Activated naive CD8-positive, alpha-beta T cell (primary cell): ENCODE data around the gene LAMA4.

Experiments
- H3K27ac Mint-ChIP-seq: one replicate; pipeline ENCODE4 v1.8.0; 2021; ENCODE audit warnings: mixed read lengths
- H3K27me3 Mint-ChIP-seq: one replicate; pipeline ENCODE4 v1.8.0; 2021; ENCODE audit warnings: mixed read lengths
- H3K36me3 Mint-ChIP-seq: one replicate; pipeline ENCODE4 v1.8.0; 2021; ENCODE audit warnings: mixed read lengths
- H3K4me1 Mint-ChIP-seq: one replicate; pipeline ENCODE4 v1.8.0; 2021; ENCODE audit warnings: low read depth, mixed read lengths
- H3K4me3 Mint-ChIP-seq: one replicate; pipeline ENCODE4 v1.8.0; 2021; ENCODE audit warnings: mild to moderate bottlenecking, mixed read lengths
- H3K9me3 Mint-ChIP-seq: one replicate; pipeline ENCODE4 v1.8.0; 2021; ENCODE audit warnings: low read depth, mixed read lengths

Gene LAMA4

GRCh38 chr6:112199001-112199403 lies 55.4 kb downstream of the LAMA4 start:
- Mint-ChIP-seq H3K27me3 (peaks cover 16% of the 10 kb centered on the region), H3K4me3 (no peak overlapping the region), H3K36me3 (no peaks in the 10 kb centered on the region), H3K4me1 (no peaks in the 10 kb centered on the region), H3K9me3 (peaks cover 4% of the 10 kb centered on the region), H3K27ac (no peak overlapping the region)

GRCh38 chr6:112198582-112198981 lies 55.8 kb downstream of the LAMA4 start:
- H3K27ac Mint-ChIP-seq = no peak overlapping the region
- peaks cover 4% of the 10 kb centered on the region for H3K9me3 Mint-ChIP-seq
- H3K36me3 Mint-ChIP-seq = no peaks in the 10 kb centered on the region
- H3K4me3 Mint-ChIP-seq = no peak overlapping the region
- no peaks in the 10 kb centered on the region for H3K4me1 Mint-ChIP-seq
- H3K27me3 Mint-ChIP-seq = peaks cover 12% of the 10 kb centered on the region

- H3K27ac Mint-ChIP-seq = no peak overlapping the region
- no peaks in the 10 kb centered on the region for H3K4me1 Mint-ChIP-seq
- peaks cover 4% of the 10 kb centered on the region for H3K9me3 Mint-ChIP-seq
- no peaks in the 10 kb centered on the region for H3K36me3 Mint-ChIP-seq
- peaks cover 14% of the 10 kb centered on the region for H3K27me3 Mint-ChIP-seq
- no peak overlapping the region for H3K4me3 Mint-ChIP-seq
These were observed 56.7 kb downstream of the LAMA4 start for GRCh38 chr6:112197636-112198035.

GRCh38 chr6:112196306-112196705 lies 58.1 kb downstream of the LAMA4 start:
- Mint-ChIP-seq H3K36me3 (no peaks in the 10 kb centered on the region), H3K4me1 (no peaks in the 10 kb centered on the region), H3K27me3 (peaks cover 14% of the 10 kb centered on the region), H3K4me3 (no peak overlapping the region), H3K27ac (no peak overlapping the region), H3K9me3 (peaks cover 4% of the 10 kb centered on the region)

GRCh38 chr6:112195166-112195565 lies 59.2 kb downstream of the LAMA4 start:
- Mint-ChIP-seq H3K4me1 (no peaks in the 10 kb centered on the region), H3K36me3 (no peaks in the 10 kb centered on the region), H3K27ac (no peak overlapping the region), H3K9me3 (peaks cover 4% of the 10 kb centered on the region), H3K27me3 (peaks cover 16% of the 10 kb centered on the region), H3K4me3 (no peak overlapping the region)

GRCh38 chr6:112194511-112194910 lies 59.9 kb downstream of the LAMA4 start:
- H3K4me1 Mint-ChIP-seq = no peaks in the 10 kb centered on the region
- H3K27me3 Mint-ChIP-seq = peaks cover 12% of the 10 kb centered on the region
- no peaks in the 10 kb centered on the region for H3K9me3 Mint-ChIP-seq
- H3K36me3 Mint-ChIP-seq = no peaks in the 10 kb centered on the region
- H3K4me3 Mint-ChIP-seq = no peak overlapping the region
- H3K27ac Mint-ChIP-seq = no peak overlapping the region

GRCh38 chr6:112193535-112194051 lies 60.8 kb downstream of the LAMA4 start:
- Mint-ChIP-seq H3K27ac (no peak overlapping the region), H3K4me3 (no peak overlapping the region), H3K27me3 (peaks cover 10% of the 10 kb centered on the region), H3K36me3 (no peaks in the 10 kb centered on the region), H3K4me1 (no peaks in the 10 kb centered on the region), H3K9me3 (no peaks in the 10 kb centered on the region)

GRCh38 chr6:112193117-112193516 lies 61.2 kb downstream of the LAMA4 start:
- Mint-ChIP-seq H3K4me1 (no peaks in the 10 kb centered on the region), H3K27ac (no peak overlapping the region), H3K36me3 (no peaks in the 10 kb centered on the region), H3K9me3 (no peaks in the 10 kb centered on the region), H3K27me3 (peaks cover 6% of the 10 kb centered on the region), H3K4me3 (no peak overlapping the region)

GRCh38 chr6:112191509-112192020 lies 62.8 kb downstream of the LAMA4 start:
- H3K27ac Mint-ChIP-seq = no peak overlapping the region

GRCh38 chr6:112190164-112190563 lies 64.2 kb downstream of the LAMA4 start:
- peaks cover 2% of the 10 kb centered on the region for H3K4me1 Mint-ChIP-seq
- no peaks in the 10 kb centered on the region for H3K36me3 Mint-ChIP-seq
- H3K4me3 Mint-ChIP-seq = no peak overlapping the region
- H3K9me3 Mint-ChIP-seq = no peaks in the 10 kb centered on the region
- H3K27me3 Mint-ChIP-seq = peaks cover 9% of the 10 kb centered on the region
- no peak overlapping the region for H3K27ac Mint-ChIP-seq

More at GRCh38 chr6:112191509-112192020, 62.8 kb downstream of the LAMA4 start:
- Mint-ChIP-seq H3K4me1 (peaks cover 2% of the 10 kb centered on the region), H3K9me3 (no peaks in the 10 kb centered on the region), H3K36me3 (no peaks in the 10 kb centered on the region), H3K27me3 (peaks cover 9% of the 10 kb centered on the region), H3K4me3 (no peak overlapping the region)

GRCh38 chr6:112189494-112189893 lies 64.9 kb downstream of the LAMA4 start:
- H3K4me3 Mint-ChIP-seq = no peak overlapping the region
- H3K4me1 Mint-ChIP-seq = peaks cover 2% of the 10 kb centered on the region
- H3K36me3 Mint-ChIP-seq = no peaks in the 10 kb centered on the region
- no peaks in the 10 kb centered on the region for H3K9me3 Mint-ChIP-seq
- no peak overlapping the region for H3K27ac Mint-ChIP-seq
- H3K27me3 Mint-ChIP-seq = peaks cover 11% of the 10 kb centered on the region

GRCh38 chr6:112188906-112189305 lies 65.5 kb downstream of the LAMA4 start:
- Mint-ChIP-seq H3K36me3 (no peaks in the 10 kb centered on the region), H3K4me3 (no peak overlapping the region), H3K27me3 (peaks cover 13% of the 10 kb centered on the region)

GRCh38 chr6:112187736-112188135 lies 66.6 kb downstream of the LAMA4 start:
- no peak overlapping the region for H3K27ac Mint-ChIP-seq
- H3K9me3 Mint-ChIP-seq = no peaks in the 10 kb centered on the region
- H3K36me3 Mint-ChIP-seq = no peaks in the 10 kb centered on the region
- H3K27me3 Mint-ChIP-seq = peaks cover 9% of the 10 kb centered on the region
- peaks cover 2% of the 10 kb centered on the region for H3K4me1 Mint-ChIP-seq
- no peak overlapping the region for H3K4me3 Mint-ChIP-seq

More at GRCh38 chr6:112188906-112189305, 65.5 kb downstream of the LAMA4 start:
- Mint-ChIP-seq H3K4me1 (peaks cover 2% of the 10 kb centered on the region), H3K9me3 (no peaks in the 10 kb centered on the region), H3K27ac (no peak overlapping the region)

- Mint-ChIP-seq H3K9me3 (no peaks in the 10 kb centered on the region), H3K36me3 (no peaks in the 10 kb centered on the region), H3K27me3 (peaks cover 14% of the 10 kb centered on the region), H3K4me1 (peaks cover 2% of the 10 kb centered on the region), H3K4me3 (no peak overlapping the region), H3K27ac (no peak overlapping the region)
These were observed 69.4 kb downstream of the LAMA4 start for GRCh38 chr6:112184951-112185350.

GRCh38 chr6:112183271-112183671 lies 71.1 kb downstream of the LAMA4 start:
- Mint-ChIP-seq H3K27ac (no peak overlapping the region), H3K27me3 (peaks cover 13% of the 10 kb centered on the region), H3K9me3 (no peaks in the 10 kb centered on the region), H3K4me3 (no peak overlapping the region), H3K4me1 (peaks cover 2% of the 10 kb centered on the region), H3K36me3 (no peaks in the 10 kb centered on the region)

GRCh38 chr6:112181130-112181529 lies 73.2 kb downstream of the LAMA4 start:
- Mint-ChIP-seq H3K4me1 (no peaks in the 10 kb centered on the region), H3K27me3 (peaks cover 10% of the 10 kb centered on the region), H3K9me3 (no peaks in the 10 kb centered on the region), H3K4me3 (no peak overlapping the region), H3K36me3 (no peaks in the 10 kb centered on the region), H3K27ac (no peak overlapping the region)
